NCI-H82 treated with DMSO at 0.1 percent for 48 hours (cell line): Measurements from ENCODE around the gene MAP3K3.
"Not testable (repeated sequence)": the region's sequence is repeated elsewhere in the genome, so short reads cannot be mapped to it uniquely, and the experiment has no call there.

Source experiments
- DNase-seq: peaks from one replicate; lab custom pipeline; 2025; ENCODE audit not compliant: unreplicated experiment; lab: John Stamatoyannopoulos, UW

MAP3K3 gene

GRCh38 chr17:63703556-63704258 is 81.5 kb downstream of the MAP3K3 start:
- DNase-seq = no peak

DNA sequence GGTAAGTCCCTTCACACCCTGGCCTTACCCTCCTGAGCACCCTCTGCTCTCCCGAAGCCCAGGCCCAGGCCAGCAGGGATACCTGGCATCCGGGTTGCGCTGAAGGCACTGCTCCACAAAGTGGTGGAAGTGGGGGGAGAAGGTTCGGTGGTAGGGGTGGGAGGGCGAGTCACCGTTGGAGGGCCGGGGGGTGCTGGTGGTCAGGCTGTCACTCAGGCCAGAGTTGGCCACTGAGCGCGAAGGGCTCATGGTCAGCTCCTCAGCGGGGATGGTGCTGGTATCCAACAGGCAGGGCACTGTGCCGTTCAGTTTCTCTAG is 82.0 kb downstream of the MAP3K3 start:
- no peak for DNase-seq

- DNase-seq = no peak
Observed at GRCh38 chr17:63704836-63705235, 82.6 kb downstream of the MAP3K3 start.

GRCh38 chr17:63705657-63706056 is 83.4 kb downstream of the MAP3K3 start:
- DNase-seq = no peak

- DNase-seq = no peak
Observed at GRCh38 chr17:63706336-63707082, 84.3 kb downstream of the MAP3K3 start.

- DNase-seq = no peak
Observed at GRCh38 chr17:63707151-63707550, 84.9 kb downstream of the MAP3K3 start.

- DNase-seq = no peak
Observed at GRCh38 chr17:63709110-63709509, 86.9 kb downstream of the MAP3K3 start.

- no peak for DNase-seq
Observed at GRCh38 chr17:63714550-63715277, 92.5 kb downstream of the MAP3K3 start.

DNA sequence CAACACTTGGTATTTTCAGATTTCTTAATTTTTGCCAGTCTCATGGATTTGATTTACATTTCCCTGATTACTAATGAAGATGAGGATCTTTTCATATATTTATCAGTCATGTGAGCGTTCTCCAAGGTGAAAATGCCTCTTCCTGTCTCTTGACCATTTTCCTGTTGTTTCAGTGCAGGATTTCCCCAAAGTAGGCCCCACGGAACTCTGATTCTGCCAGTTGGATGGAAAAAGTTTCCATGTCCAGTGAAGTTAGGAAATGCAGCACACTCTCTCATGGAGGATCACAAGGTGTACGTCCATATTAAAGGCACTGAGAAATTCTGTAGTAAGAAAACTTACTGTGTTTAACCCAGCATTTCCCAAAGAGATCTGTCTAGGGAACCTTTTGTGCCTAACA is 94.2 kb downstream of the MAP3K3 start:
- DNase-seq = no peak

- DNase-seq = no peak
Observed at GRCh38 chr17:63718988-63719387, 96.8 kb downstream of the MAP3K3 start.

DNA sequence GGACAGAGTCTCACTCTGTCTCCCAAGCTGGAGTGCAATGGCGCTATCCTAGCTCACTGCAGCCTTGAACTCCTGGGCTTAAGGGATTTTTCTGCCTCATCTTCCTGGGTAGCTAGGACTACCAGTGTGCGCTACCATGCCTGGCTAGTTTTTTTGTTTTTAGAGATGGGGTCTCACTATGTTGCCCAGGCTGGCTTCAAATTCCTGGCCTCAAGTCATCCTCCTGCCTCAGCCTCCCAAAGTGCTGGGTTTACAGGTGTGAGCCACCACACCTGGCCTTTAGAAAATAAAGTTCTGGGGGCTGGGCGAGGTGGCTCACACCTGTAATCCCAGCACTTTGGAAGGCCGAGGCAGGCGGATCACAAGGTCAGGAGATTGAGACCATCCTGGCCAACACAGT is 98.0 kb downstream of the MAP3K3 start:
- DNase-seq = not testable (repeated sequence)

- no peak for DNase-seq
Observed at GRCh38 chr17:63722403-63722802, 100.2 kb downstream of the MAP3K3 start.

DNA sequence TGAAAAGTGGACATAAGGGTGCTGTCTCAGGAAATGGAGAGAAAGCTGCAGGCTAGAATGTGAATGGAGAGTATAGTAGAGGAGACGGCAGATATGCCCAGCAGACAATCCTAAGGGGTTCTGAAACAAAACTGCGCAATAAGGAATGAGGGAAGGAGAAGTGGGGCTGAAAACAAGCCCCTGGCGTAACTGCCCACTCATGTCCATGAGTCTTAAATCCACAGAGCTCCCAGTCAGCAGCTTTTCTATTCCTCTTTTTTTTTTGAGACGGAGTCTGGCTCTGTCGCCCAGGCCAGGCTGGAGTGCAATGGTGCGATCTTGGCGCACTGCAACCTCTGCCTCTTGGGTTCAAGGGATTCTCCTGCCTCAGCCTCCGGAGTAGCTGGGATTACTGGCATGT is 113.5 kb downstream of the MAP3K3 start:
- no peak for DNase-seq

DNA sequence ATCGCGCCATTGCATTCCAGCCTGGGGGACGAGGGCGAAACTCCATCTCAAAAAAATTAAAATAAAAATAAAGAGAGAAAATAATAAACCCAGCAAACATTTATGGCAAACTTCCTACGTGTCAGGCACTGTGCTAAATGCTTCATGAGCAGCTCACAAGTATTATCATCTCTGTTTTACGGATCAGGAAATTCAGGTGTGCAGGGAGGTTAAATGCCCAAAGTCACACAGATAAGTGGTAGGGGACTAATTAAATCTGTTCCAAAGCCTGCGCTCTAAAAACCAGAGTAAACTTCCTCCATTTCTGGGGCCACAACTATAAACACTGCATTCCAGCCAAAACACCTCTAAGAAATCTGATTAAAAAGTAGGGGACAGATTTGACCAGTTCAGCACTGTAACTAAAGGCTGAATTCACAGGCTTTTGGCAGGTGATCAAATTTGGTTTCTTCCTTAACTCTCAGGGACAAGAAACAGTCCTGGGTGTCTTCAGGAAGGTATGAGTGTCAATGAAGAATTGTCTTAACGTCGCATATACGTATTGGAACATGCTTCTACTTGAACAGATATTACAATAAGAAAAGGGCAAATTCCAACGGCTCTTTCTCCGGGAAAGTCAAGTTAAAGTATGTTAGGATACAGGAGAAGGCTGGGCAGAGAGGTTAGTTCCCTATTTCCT is 118.4 kb downstream of the MAP3K3 start:
- no peak for DNase-seq

DNA sequence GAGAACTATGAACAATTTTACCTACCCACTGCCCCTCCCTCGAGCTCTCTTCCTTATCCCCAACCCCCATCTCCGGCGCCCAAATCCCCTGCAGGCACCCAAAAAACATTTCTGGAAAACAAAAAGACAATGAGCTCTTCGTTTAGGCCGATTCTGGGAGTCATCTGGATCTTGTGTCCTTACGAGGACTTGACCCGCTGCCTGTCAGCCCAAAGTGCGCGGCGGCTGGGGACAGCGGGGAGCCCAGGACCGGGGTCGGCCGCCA is 118.9 kb downstream of the MAP3K3 start:
- DNase-seq = no peak

- peak; percentile 97 for DNase-seq
Observed at GRCh38 chr17:63741408-63742173, 119.4 kb downstream of the MAP3K3 start, which contains the start of gene STRADA. TSS of gene STRADA (minus strand) at chr17:63741799. CDS start at chr17:63728369, 13,430 bp downstream.
